H1 (cell line): ENCODE data around the gene SSR2. TPM values are rescaled to one million over a fixed set of nuclear protein-coding genes. Genes with fewer than 3 reads are reported as not detected.

Experiments used
- CTCF ChIA-PET: fragments of 300-600 bp; sonication (Branson Sonifier 250); formaldehyde crosslinking; loops from one replicate; lab custom pipeline; 2021; ENCODE audit not compliant: partially characterized antibody; lab: Charles Lee
- POLR2A ChIA-PET: fragments of 300-600 bp; sonication (Branson Sonifier 250); formaldehyde crosslinking; loops from one replicate; lab custom pipeline; 2021; ENCODE audit warnings: inconsistent platforms; ENCODE audit not compliant: partially characterized antibody; lab: Charles Lee
- DNase-seq, 2 experiments: peaks; one replicate each; pipeline versions ENCODE4 v3.0.0 to v3.0.0-alpha.2; 2010 to 2022; ENCODE audit warnings: low spot score in 2 of 2, low read depth in 1 of 2, mixed read lengths in 1 of 2
- FAIRE-seq: peaks from 2 replicates; lab custom pipeline; 2011; peaks lifted over from hg19 to GRCh38; lab: Jason Lieb, UNC
- H2AFZ ChIP-seq: 2 replicates; pipeline ENCODE4 v1.8.1; 2012; ENCODE audit warnings: low read length, inconsistent platforms
- H2AK5ac ChIP-seq: 2 replicates; pipeline ENCODE4 v1.6.1; 2013; ENCODE audit warnings: low read depth, low read length
- H2BK120ac ChIP-seq: replicated peaks from 2 replicates; pipeline ENCODE3; 2013; ENCODE audit warnings: low read depth, low read length, inconsistent platforms
- H2BK12ac ChIP-seq: 2 replicates; pipeline ENCODE4 v1.6.1; 2013; ENCODE audit warnings: low read depth, low read length
- H2BK15ac ChIP-seq: 2 replicates; pipeline ENCODE4 v1.6.1; 2013; ENCODE audit warnings: low read length
- H2BK20ac ChIP-seq: 2 replicates; pipeline ENCODE4 v1.6.1; 2013; ENCODE audit warnings: low read length
- H2BK5ac ChIP-seq: 2 replicates; pipeline ENCODE4 v1.6.1; 2013; ENCODE audit warnings: low read depth, low read length
- H3K14ac ChIP-seq: 2 replicates; pipeline ENCODE4 v1.6.1; 2013; ENCODE audit warnings: inconsistent platforms; ENCODE audit not compliant: insufficient read length
- H3K18ac ChIP-seq: 2 replicates; pipeline ENCODE4 v1.6.1; 2013; ENCODE audit warnings: low read length; ENCODE audit errors: extremely low read depth
- H3K23ac ChIP-seq: 2 replicates; pipeline ENCODE4 v1.6.1; 2013; ENCODE audit warnings: inconsistent platforms; ENCODE audit not compliant: insufficient read length
- H3K23me2 ChIP-seq: 2 replicates; pipeline ENCODE4 v1.6.1; 2013; ENCODE audit warnings: low read depth, low read length
- H3K27ac ChIP-seq: 2 replicates; pipeline ENCODE4 v1.6.1; 2011; ENCODE audit warnings: low read depth, low read length, inconsistent platforms
- H3K27me3 ChIP-seq, 4 experiments: replicated peaks in 1 of 4; 1 replicate in 1 of 4; 2 replicates in 3 of 4; pipeline versions ENCODE4 v1.6.1 to v1.8.1; 2011 to 2013; ENCODE audit warnings: low read length in 3 of 4, mild to moderate bottlenecking in 3 of 4, inconsistent platforms in 2 of 4, mixed read lengths in 2 of 4, moderate library complexity in 1 of 4; ENCODE audit not compliant: control insufficient read depth in 3 of 4, insufficient read depth in 3 of 4; ENCODE audit errors: extremely low read depth in 1 of 4
- H3K36me3 ChIP-seq, 4 experiments: 2 replicates each; pipeline versions ENCODE4 v1.6.1 to v1.8.1; 2011 to 2013; ENCODE audit warnings: mild to moderate bottlenecking in 4 of 4, low read length in 3 of 4, moderate library complexity in 2 of 4, control low read depth in 1 of 4, inconsistent platforms in 1 of 4; ENCODE audit not compliant: insufficient read depth in 4 of 4, control insufficient read depth in 2 of 4
- H3K4ac ChIP-seq: replicated peaks from 2 replicates; pipeline ENCODE3; 2013; ENCODE audit warnings: low read length, low read depth, mixed read lengths, inconsistent platforms; ENCODE audit not compliant: insufficient read length
- H3K4me1 ChIP-seq, 4 experiments: replicated peaks in 1 of 4; 1 replicate in 1 of 4; 2 replicates in 3 of 4; pipeline versions ENCODE4 v1.6.1 to v1.8.1; 2011 to 2013; ENCODE audit warnings: low read length in 3 of 4, inconsistent platforms in 2 of 4, mixed read lengths in 1 of 4; ENCODE audit not compliant: insufficient read depth in 4 of 4, control insufficient read depth in 3 of 4
- H3K4me2 ChIP-seq, 2 experiments: 2 replicates each; pipeline versions ENCODE4 v1.6.1 to v1.8.1; 2011 to 2013; ENCODE audit warnings: low read depth in 2 of 2, low read length in 2 of 2, control low read depth in 1 of 2, inconsistent platforms in 1 of 2, mild to moderate bottlenecking in 1 of 2; ENCODE audit not compliant: insufficient read depth in 1 of 2
- H3K4me3 ChIP-seq, 4 experiments: fragments of 200-600, 300-600 bp in 1 of 4; sonication (generic), shearing (Covaris generic), sonication (Bioruptor Twin) in 1 of 4; 2 replicates each; pipeline versions ENCODE4 v1.5.1 to v1.8.1; 2011 to 2016; ENCODE audit warnings: low read length in 4 of 4, low read depth in 3 of 4, control low read depth in 2 of 4, inconsistent platforms in 2 of 4, mild to moderate bottlenecking in 2 of 4, mixed read lengths in 1 of 4, moderate library complexity in 1 of 4; ENCODE audit not compliant: insufficient read depth in 2 of 4; ENCODE audit errors: extremely low read depth in 1 of 4
- H3K56ac ChIP-seq: replicated peaks from 2 replicates; pipeline ENCODE3; 2013; ENCODE audit warnings: low read depth, mild to moderate bottlenecking, mixed read lengths, low read length, inconsistent platforms; ENCODE audit not compliant: insufficient read length
- H3K79me1 ChIP-seq: 2 replicates; pipeline ENCODE4 v1.6.1; 2013; ENCODE audit warnings: low read depth, low read length, control low read depth
- H3K79me2 ChIP-seq, 2 experiments: 2 replicates each; pipeline versions ENCODE4 v1.6.1 to v1.8.1; 2012 to 2013; ENCODE audit warnings: low read length in 2 of 2, mild to moderate bottlenecking in 2 of 2, inconsistent platforms in 1 of 2; ENCODE audit not compliant: insufficient read depth in 2 of 2, control insufficient read depth in 1 of 2
- H3K9ac ChIP-seq, 4 experiments: replicated peaks in 1 of 4; 1 replicate in 1 of 4; 2 replicates in 3 of 4; pipeline versions ENCODE4 v1.6.1 to v1.8.1; 2011 to 2013; ENCODE audit warnings: low read depth in 3 of 4, low read length in 3 of 4, control low read depth in 2 of 4, mild to moderate bottlenecking in 2 of 4, moderate library complexity in 2 of 4, inconsistent platforms in 1 of 4; ENCODE audit errors: extremely low read depth in 1 of 4
- H3K9me3 ChIP-seq, 2 experiments: 2 replicates each; pipeline versions ENCODE4 v1.6.1 to v1.8.1; 2012 to 2013; ENCODE audit warnings: mild to moderate bottlenecking in 2 of 2, moderate library complexity in 2 of 2, control low read depth in 1 of 2, inconsistent platforms in 1 of 2, low read depth in 1 of 2, low read length in 1 of 2, mixed read lengths in 1 of 2; ENCODE audit not compliant: insufficient read depth in 2 of 2
- H4K20me1 ChIP-seq, 2 experiments: replicated peaks in 1 of 2; 2 replicates each; pipeline versions ENCODE3 to v1.8.1; 2011 to 2013; ENCODE audit warnings: inconsistent platforms in 2 of 2, low read length in 2 of 2, mild to moderate bottlenecking in 1 of 2; ENCODE audit not compliant: insufficient read depth in 2 of 2, control insufficient read depth in 1 of 2
- H4K5ac ChIP-seq: 2 replicates; pipeline ENCODE4 v1.6.1; 2013; ENCODE audit warnings: low read length, low read depth, mixed read lengths, inconsistent platforms; ENCODE audit not compliant: insufficient read length
- H4K8ac ChIP-seq: 2 replicates; pipeline ENCODE4 v1.8.0; 2013; ENCODE audit warnings: mild to moderate bottlenecking, moderate library complexity, low read length, inconsistent platforms; ENCODE audit not compliant: insufficient read depth; ENCODE audit errors: extremely low read depth
- H4K91ac ChIP-seq: replicated peaks from 2 replicates; pipeline ENCODE3; 2013; ENCODE audit warnings: low read length, mixed read lengths, inconsistent platforms; ENCODE audit not compliant: insufficient read length
- BACH1 ChIP-seq: IDR thresholded peaks from 2 replicates; pipeline ENCODE4 v1.6.1; 2012; ENCODE audit warnings: low read length, improper control_type of control experiment
- CREB1 ChIP-seq: IDR thresholded peaks from 2 replicates; pipeline ENCODE4 v1.6.1; 2012; ENCODE audit warnings: inconsistent platforms
- CTBP2 ChIP-seq: IDR thresholded peaks from 2 replicates; pipeline ENCODE4 v1.7.0; 2011; ENCODE audit warnings: borderline replicate concordance, mild to moderate bottlenecking, moderate library complexity, mixed read lengths, low read length; ENCODE audit not compliant: insufficient read depth, insufficient read length
- EZH2 ChIP-seq: fragments of 200-600 bp; sonication (generic); IDR thresholded peaks from 2 replicates; pipeline ENCODE4 v1.7.1; 2012; ENCODE audit warnings: low read depth, mild to moderate bottlenecking, moderate library complexity, low read length, inconsistent platforms; ENCODE audit not compliant: severe bottlenecking
- MAFK ChIP-seq: IDR thresholded peaks from 2 replicates; pipeline ENCODE4 v1.6.1; 2012; ENCODE audit warnings: low read depth, mild to moderate bottlenecking, improper control_type of control experiment, low read length
- POLR2AphosphoS5 ChIP-seq: IDR thresholded peaks from 2 replicates; pipeline ENCODE4 v1.6.1; 2011; ENCODE audit warnings: low read depth, low read length
- RBBP5 ChIP-seq: IDR thresholded peaks from 2 replicates; pipeline ENCODE4 v1.7.1; 2012; ENCODE audit warnings: low read depth, mild to moderate bottlenecking, inconsistent platforms, low read length, moderate library complexity, borderline replicate concordance
- SIRT6 ChIP-seq: IDR thresholded peaks from one replicate; pipeline ENCODE4 v1.7.1; 2012; ENCODE audit warnings: low read length, inconsistent platforms
- SIX5 ChIP-seq: IDR thresholded peaks from 2 replicates; pipeline ENCODE4 v1.6.1; 2011; ENCODE audit warnings: mild to moderate bottlenecking, low read depth, low read length
- SP1 ChIP-seq: IDR thresholded peaks from 2 replicates; pipeline ENCODE4 v1.6.1; 2011; ENCODE audit warnings: low read depth, low read length
- TAF1 ChIP-seq: IDR thresholded peaks from 2 replicates; pipeline ENCODE4 v1.6.1; 2011; ENCODE audit warnings: mild to moderate bottlenecking, low read depth, low read length
- TBP ChIP-seq: IDR thresholded peaks from 2 replicates; pipeline ENCODE4 v1.6.1; 2011; ENCODE audit warnings: low read depth, low read length, improper control_type of control experiment
- TCF12 ChIP-seq: IDR thresholded peaks from 2 replicates; pipeline ENCODE4 v1.6.1; 2011; ENCODE audit warnings: low read depth, mild to moderate bottlenecking, low read length
- WGBS, 2 experiments: shearing (Covaris generic) in 1 of 2; methylation state at CpG; one replicate each; pipeline versions ENCODE4 v1.1.6 to v1.1.7; 2013 to 2015; ENCODE audit warnings: low lambda C conversion rate in 2 of 2, mixed read lengths in 2 of 2, inconsistent platforms in 1 of 2, low coverage in 1 of 2, missing lambda C conversion rate in 1 of 2; ENCODE audit not compliant: insufficient replicate concordance in 2 of 2, insufficient coverage in 1 of 2, insufficient read length in 1 of 2; ENCODE audit errors: extremely low coverage in 1 of 2, missing lambda C conversion rate in 1 of 2; 5-methylcytosine and 5-hydroxymethylcytosine counted together
- polyA plus RNA-seq, 7 experiments: library from polyadenylated mRNA; depleted of rRNA in 3 of 7; stranded (reverse) in 5 of 7; unstranded in 2 of 7; fragments of >200 nt in 5 of 7; fragments of 200-250 nt in 2 of 7; gene quantifications; 1 replicate in 5 of 7; 2 replicates in 1 of 7; 4 replicates in 1 of 7; pipeline versions ENCODE4 v1.2.1 to v1.2.3, GENCODE V29; 2011 to 2013; ENCODE audit warnings: missing spikeins in 2 of 7, mixed read lengths in 2 of 7
- total RNA-seq: library from RNA; stranded (reverse); fragmentation: NEBNext Ultra II Directional; extraction: Animal tissue kit (Norgen Biotek cat#: 25700); gene quantifications from 2 replicates; pipeline ENCODE4 v1.2.1, GENCODE V29; 2021

The SSR2 gene
- total and polyA plus RNA-seq, 2 of the 8 experiments (the other 6 are each of a cell fraction or from before 2014, with no cell fraction given): 190 to 648 TPM

GRCh38 chr1:156026588-156026987 is 5.8 kb upstream of the SSR2 start:
- Histone ChIP-seq H3K56ac (no peak overlapping the region), H3K9me3 (no peaks in the 10 kb centered on the region)
- no peak for FAIRE-seq
- TF ChIP-seq EZH2 (no peak), SP1 (no peak), SIRT6 (no peak), CREB1 (no peak), TAF1 (no peak), MAFK (no peak), RBBP5 (no peak), POLR2AphosphoS5 (no peak), SIX5 (no peak), BACH1 (no peak), TCF12 (no peak), CTBP2 (no peak), TBP (no peak)

More at GRCh38 chr1:156026588-156026987, 5.8 kb upstream of the SSR2 start:
- no peak for DNase-seq
- ChIA-PET POLR2A (no interaction called here), CTCF (interaction anchor here (1.0 to 2.2 kb wide), 10 partner anchors 9 to 167 kb away, joined by 3 to 19 read pairs (median 6); partner anchors contain the start of gene SLC25A44)
- H3K27ac ChIP-seq: no peak overlapping the region
- H4K91ac ChIP-seq: no peak overlapping the region
- H3K79me1 ChIP-seq: no peaks in the 10 kb centered on the region
- no peak overlapping the region for H3K23ac ChIP-seq
- no peak overlapping the region for H2BK120ac ChIP-seq
- no peak overlapping the region for H3K4ac ChIP-seq
- no peak overlapping the region for H2BK20ac ChIP-seq
- no peak overlapping the region for H2AK5ac ChIP-seq
- H3K27me3 ChIP-seq: peaks cover 0 to 4% (median under 1%) of the 10 kb centered on the region in 4 experiments; a peak in 1 of 7 replicates
- H4K8ac ChIP-seq: no peak overlapping the region
- no peaks in the 10 kb centered on the region for H3K23me2 ChIP-seq
- H3K14ac ChIP-seq: no peak overlapping the region
- peaks cover 0 to 3% (median 0%) of the 10 kb centered on the region in 4 experiments; a peak in 3 of 7 replicates for H3K4me1 ChIP-seq
- no peak overlapping the region for H3K4me2 ChIP-seq
- H3K4me3 ChIP-seq: no peak overlapping the region
- H2AFZ ChIP-seq: no peak overlapping the region
- H2BK15ac ChIP-seq: no peak overlapping the region
- H3K79me2 ChIP-seq: no peaks in the 10 kb centered on the region
- WGBS, 2 experiments: 89% methylated on average over 4 of the region's 4 CpGs; no CpG with 5 or more reads in 1 of the 2 experiments
- H3K9ac ChIP-seq: no peak overlapping the region
- H2BK5ac ChIP-seq: no peak overlapping the region
- peaks cover 0 to 2% of the 10 kb centered on the region in 2 experiments for H4K20me1 ChIP-seq
- H4K5ac ChIP-seq: no peak overlapping the region
- H2BK12ac ChIP-seq: no peak overlapping the region
- no peaks in the 10 kb centered on the region for H3K36me3 ChIP-seq
- no peak overlapping the region for H3K18ac ChIP-seq
